Measurements from ENCODE around the gene GXYLT2. TPM values are rescaled to one million over a fixed set of nuclear protein-coding genes. Genes with fewer than 3 reads are reported as not detected.

The GXYLT2 gene
- total and polyA plus RNA-seq, 10 of the 15 experiments (the other 5 are each of a cell fraction or from before 2014, with no cell fraction given) = 0.27 to 2.6 (median 0.78) TPM

GRCh38 chr3:72860846-72861245, 27.0 kb upstream of the GXYLT2 start:
- H3K9me3 ChIP-seq (replicated peaks; ENCODE audit: control insufficient read depth, insufficient read depth, low read length) = no peaks in the 10 kb centered on the region
- H3K9ac ChIP-seq (ENCODE audit: control insufficient read depth, insufficient read depth, low read length) = no peak overlapping the region
- ChIA-PET SMC1A (ENCODE audit: uncharacterized antibody, unreplicated experiment) (interaction anchor here (0.8 to 1.7 kb wide), 5 partner anchors 10 to 226 kb away, joined by 3 to 11 read pairs (median 3); no protein-coding TSS in a partner anchor), POLR2A (no interaction called here), CTCF (no interaction called here), RAD21 (ENCODE audit: unreplicated experiment) (interaction anchor here (1.4 kb wide), 1 partner anchor 13 kb away, joined by 4 read pairs; the partner anchor contains the start of gene SHQ1)
- intact Hi-C loops (cut with micrococcal nuclease; ENCODE audit: unreplicated experiment) (no loop called here), in situ Hi-C loops (cut with MboI) (no loop called here)
- TF ChIP-seq CHD2 (IDR thresholded peaks at IDR 0.05; ENCODE audit: borderline replicate concordance, low read depth, low read length) (no peak), RAD21 (IDR thresholded peaks at IDR 0.05; ENCODE audit: insufficient read depth, low read depth, low read length) (no peak), TAF1 (IDR thresholded peaks at IDR 0.05; ENCODE audit: borderline replicate concordance, low read depth, low read length) (no peak), STAT1 (conservative IDR thresholded peaks at IDR 0.05) (no peak), POLR2AphosphoS5 (IDR thresholded peaks at IDR 0.05; ENCODE audit: low read length) (no peak), WRNIP1 (IDR thresholded peaks at IDR 0.05; ENCODE audit: borderline replicate concordance, low read depth, low read length) (no peak)
- TF ChIP-seq, protein P1, sequence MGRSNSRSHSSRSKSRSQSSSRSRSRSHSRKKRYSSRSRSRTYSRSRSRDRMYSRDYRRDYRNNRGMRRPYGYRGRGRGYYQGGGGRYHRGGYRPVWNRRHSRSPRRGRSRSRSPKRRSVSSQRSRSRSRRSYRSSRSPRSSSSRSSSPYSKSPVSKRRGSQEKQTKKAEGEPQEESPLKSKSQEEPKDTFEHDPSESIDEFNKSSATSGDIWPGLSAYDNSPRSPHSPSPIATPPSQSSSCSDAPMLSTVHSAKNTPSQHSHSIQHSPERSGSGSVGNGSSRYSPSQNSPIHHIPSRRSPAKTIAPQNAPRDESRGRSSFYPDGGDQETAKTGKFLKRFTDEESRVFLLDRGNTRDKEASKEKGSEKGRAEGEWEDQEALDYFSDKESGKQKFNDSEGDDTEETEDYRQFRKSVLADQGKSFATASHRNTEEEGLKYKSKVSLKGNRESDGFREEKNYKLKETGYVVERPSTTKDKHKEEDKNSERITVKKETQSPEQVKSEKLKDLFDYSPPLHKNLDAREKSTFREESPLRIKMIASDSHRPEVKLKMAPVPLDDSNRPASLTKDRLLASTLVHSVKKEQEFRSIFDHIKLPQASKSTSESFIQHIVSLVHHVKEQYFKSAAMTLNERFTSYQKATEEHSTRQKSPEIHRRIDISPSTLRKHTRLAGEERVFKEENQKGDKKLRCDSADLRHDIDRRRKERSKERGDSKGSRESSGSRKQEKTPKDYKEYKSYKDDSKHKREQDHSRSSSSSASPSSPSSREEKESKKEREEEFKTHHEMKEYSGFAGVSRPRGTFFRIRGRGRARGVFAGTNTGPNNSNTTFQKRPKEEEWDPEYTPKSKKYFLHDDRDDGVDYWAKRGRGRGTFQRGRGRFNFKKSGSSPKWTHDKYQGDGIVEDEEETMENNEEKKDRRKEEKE (IDR thresholded peaks at IDR 0.05) = no peak
- H3K27me3 ChIP-seq (replicated peaks in 1 of 2; ENCODE audit: control insufficient read depth in 2 of 2, insufficient read depth in 2 of 2, low read length in 1 of 2) = no peaks in the 10 kb centered on the region
- no TSS peak for BruUV-seq (replicated peaks)
- H3K36me3 ChIP-seq (ENCODE audit: control insufficient read depth in 2 of 2, insufficient read depth in 2 of 2, low read length in 1 of 2) = no peaks in the 10 kb centered on the region
- no peak for FAIRE-seq
- no peak for DNase-seq (ENCODE audit: low read depth, low spot score)
- H3K27ac ChIP-seq (ENCODE audit: control insufficient read depth, insufficient read depth) = no peak overlapping the region
- no peaks in the 10 kb centered on the region for H3K4me1 ChIP-seq (ENCODE audit: control insufficient read depth, insufficient read depth, low read length)
- no peak overlapping the region for H3K4me2 ChIP-seq (ENCODE audit: control insufficient read depth, insufficient read depth)
- no peak overlapping the region for H2AFZ ChIP-seq (ENCODE audit: control insufficient read depth, low read depth, low read length)
- 88% methylated on average over 1 of the region's 1 CpG for WGBS (ENCODE audit: insufficient coverage, insufficient replicate concordance, low lambda C conversion rate, missing lambda C conversion rate)
- no peaks in the 10 kb centered on the region for H4K20me1 ChIP-seq (ENCODE audit: control insufficient read depth, insufficient read depth)
- no peak overlapping the region for H3K4me3 ChIP-seq
- H3K79me2 ChIP-seq (ENCODE audit: control insufficient read depth, insufficient read depth, low read length) = no peaks in the 10 kb centered on the region
- ATAC-seq = no peak

Data from GM12878 (cell line).